Skeletal muscle satellite cell (primary cell): Measurements from ENCODE around the gene KIAA1210.

Source experiments
- H3K27me3 ChIP-seq: 2 replicates; pipeline ENCODE4 v1.7.0; 2013; ENCODE audit warnings: low read length; ENCODE audit not compliant: control insufficient read depth, insufficient read depth
- H3K36me3 ChIP-seq: 2 replicates; pipeline ENCODE4 v1.7.0; 2013; ENCODE audit warnings: mild to moderate bottlenecking, control low read depth, low read length; ENCODE audit not compliant: insufficient read depth
- H3K4me1 ChIP-seq: 2 replicates; pipeline ENCODE4 v1.7.0; 2013; ENCODE audit warnings: low read length; ENCODE audit not compliant: control insufficient read depth, insufficient read depth
- H3K4me2 ChIP-seq: 2 replicates; pipeline ENCODE4 v1.7.0; 2013; ENCODE audit warnings: mild to moderate bottlenecking, low read length
- H3K4me3 ChIP-seq: 2 replicates; pipeline ENCODE4 v1.7.0; 2013; ENCODE audit warnings: low read length
- H3K9ac ChIP-seq: 2 replicates; pipeline ENCODE4 v1.7.0; 2013; ENCODE audit warnings: mild to moderate bottlenecking, low read depth, low read length, moderate library complexity
- H3K9me3 ChIP-seq: replicated peaks from 2 replicates; pipeline ENCODE4 v1.7.0; 2013; ENCODE audit warnings: mild to moderate bottlenecking, control low read depth, low read length

Gene KIAA1210

DNA sequence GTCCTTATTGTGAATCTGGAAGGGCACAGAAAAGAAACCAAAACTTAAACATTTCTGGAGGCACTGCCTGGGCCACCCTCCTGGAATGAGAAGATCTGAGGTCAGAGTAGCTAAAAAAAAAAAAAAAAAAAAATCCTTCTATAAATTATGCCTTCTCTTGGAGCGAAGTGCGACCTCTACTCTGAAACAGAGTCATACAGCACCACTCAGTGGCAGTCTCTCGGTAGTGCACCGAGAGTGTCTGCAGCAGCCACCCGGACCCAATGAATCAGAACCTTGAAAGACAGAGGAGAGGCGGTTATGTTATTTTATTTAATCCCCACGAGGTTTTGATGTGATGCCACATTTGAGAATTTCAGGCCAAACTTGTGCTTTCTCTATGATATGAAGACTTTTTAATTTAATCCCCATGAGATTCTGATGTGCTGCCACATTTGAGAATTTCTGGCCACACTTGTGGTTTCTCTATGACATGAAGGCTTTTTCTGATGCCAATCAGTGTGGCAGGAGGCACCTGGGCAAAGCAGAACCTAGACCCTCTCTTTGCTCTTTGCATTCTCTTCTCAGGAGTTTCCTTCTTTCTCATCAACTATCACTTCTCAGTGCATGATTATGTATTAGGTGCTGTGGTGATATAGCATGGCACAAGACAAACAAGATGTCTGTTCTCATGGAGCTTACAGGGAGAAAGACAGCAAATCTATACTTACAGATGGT lies 60.4 kb downstream of the KIAA1210 start:
- Histone ChIP-seq H3K4me2 (no peak overlapping the region), H3K4me1 (no peaks in the 10 kb centered on the region), H3K9ac (no peak overlapping the region), H3K9me3 (no peaks in the 10 kb centered on the region), H3K4me3 (no peak overlapping the region), H3K36me3 (no peaks in the 10 kb centered on the region), H3K27me3 (peaks cover 15% of the 10 kb centered on the region)

DNA sequence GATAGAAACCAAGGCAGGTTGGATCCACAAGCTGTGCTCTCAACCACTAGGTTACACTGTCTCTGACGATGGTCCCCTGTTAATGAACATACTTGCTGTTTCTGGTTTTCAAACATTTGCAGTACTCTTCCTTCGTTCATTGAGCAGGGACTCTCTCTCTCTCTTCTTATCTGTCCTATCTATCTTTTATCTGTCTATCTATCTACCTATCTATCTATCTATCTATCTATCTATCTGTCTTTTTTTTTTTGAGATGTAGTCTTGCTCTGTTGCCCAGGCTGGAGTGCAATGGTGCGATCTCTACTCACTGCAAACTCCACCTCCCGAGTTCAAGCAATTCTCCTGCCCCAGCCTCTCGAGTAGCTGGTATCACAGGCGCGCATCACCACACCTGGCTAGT lies 64.2 kb downstream of the KIAA1210 start:
- Histone ChIP-seq H3K9ac (no peak overlapping the region), H3K4me1 (no peaks in the 10 kb centered on the region), H3K36me3 (no peaks in the 10 kb centered on the region), H3K27me3 (no peaks in the 10 kb centered on the region), H3K4me2 (no peak overlapping the region), H3K9me3 (no peaks in the 10 kb centered on the region), H3K4me3 (no peak overlapping the region)

DNA sequence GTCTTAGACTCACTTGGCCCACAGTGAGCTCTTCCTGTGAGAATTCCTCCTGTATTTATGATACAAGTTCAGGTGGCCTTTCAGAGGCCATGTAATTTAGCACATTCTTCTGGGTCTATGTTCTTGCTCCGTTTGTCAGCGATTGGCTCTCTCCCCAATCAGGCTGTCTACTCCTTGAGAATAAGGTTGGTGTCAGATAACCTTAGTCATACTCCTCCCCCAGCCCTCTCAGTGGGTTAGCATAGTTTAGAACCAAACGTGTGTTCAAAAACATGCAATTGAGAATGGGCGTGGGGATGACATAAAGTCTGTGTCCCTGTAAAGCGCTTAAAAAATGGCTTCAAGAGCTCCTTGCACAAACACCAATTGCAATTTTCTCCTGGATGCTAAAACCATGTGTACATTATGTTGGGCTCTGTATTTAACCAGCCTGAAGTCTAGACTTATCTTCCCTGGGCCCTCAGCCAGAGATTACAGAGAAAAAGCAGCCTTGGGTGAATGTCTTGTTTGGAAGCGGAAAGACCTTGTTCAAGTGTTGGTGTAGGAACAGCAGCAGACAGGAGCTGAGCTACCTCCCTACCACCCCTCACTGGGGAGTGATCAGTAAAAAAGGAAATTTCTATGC lies 64.8 kb downstream of the KIAA1210 start:
- H3K9me3 ChIP-seq, result no peaks in the 10 kb centered on the region
- H3K9ac ChIP-seq, result no peak overlapping the region
- no peaks in the 10 kb centered on the region for H3K27me3 ChIP-seq
- no peak overlapping the region for H3K4me2 ChIP-seq
- no peak overlapping the region for H3K4me3 ChIP-seq
- no peaks in the 10 kb centered on the region for H3K36me3 ChIP-seq
- H3K4me1 ChIP-seq, result no peaks in the 10 kb centered on the region

DNA sequence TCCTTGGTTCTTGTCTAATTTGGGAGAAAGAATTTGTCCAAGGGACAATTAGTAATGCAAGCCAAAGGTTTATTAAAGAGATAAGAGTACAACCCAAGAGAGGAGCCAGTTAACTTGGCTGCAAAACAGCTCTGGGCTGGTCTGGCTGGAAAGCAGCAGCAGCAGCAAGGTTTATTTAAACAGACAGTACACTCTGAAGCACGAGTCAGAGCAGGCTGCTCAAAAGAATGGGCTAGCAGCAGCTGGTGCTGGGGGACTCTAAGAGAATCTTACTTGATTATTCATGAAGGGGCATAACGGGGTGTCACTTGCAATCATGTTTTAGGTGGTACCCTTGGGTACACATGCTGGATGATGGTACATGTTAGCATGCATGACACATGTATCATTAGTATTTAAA lies 71.9 kb downstream of the KIAA1210 start:
- Histone ChIP-seq H3K36me3 (no peaks in the 10 kb centered on the region), H3K4me3 (no peak overlapping the region), H3K4me2 (no peak overlapping the region), H3K27me3 (peaks cover 10% of the 10 kb centered on the region), H3K9me3 (no peaks in the 10 kb centered on the region), H3K9ac (no peak overlapping the region), H3K4me1 (no peaks in the 10 kb centered on the region)

- peaks cover 2% of the 10 kb centered on the region for H3K27me3 ChIP-seq
- no peak overlapping the region for H3K4me3 ChIP-seq
- no peaks in the 10 kb centered on the region for H3K9me3 ChIP-seq
- H3K9ac ChIP-seq, result no peak overlapping the region
- peaks cover 12% of the 10 kb centered on the region for H3K4me1 ChIP-seq
- no peaks in the 10 kb centered on the region for H3K36me3 ChIP-seq
- no peak overlapping the region for H3K4me2 ChIP-seq
These were observed 81.7 kb downstream of the KIAA1210 start for GRCh38 chrX:119045884-119046283.

GRCh38 chrX:119042996-119043395 lies 84.6 kb downstream of the KIAA1210 start:
- H3K9ac ChIP-seq, result no peak overlapping the region
- peaks cover 21% of the 10 kb centered on the region for H3K4me1 ChIP-seq
- H3K9me3 ChIP-seq, result no peaks in the 10 kb centered on the region
- no peak overlapping the region for H3K4me2 ChIP-seq
- no peak overlapping the region for H3K4me3 ChIP-seq
- H3K27me3 ChIP-seq, result peaks cover 1% of the 10 kb centered on the region
- no peaks in the 10 kb centered on the region for H3K36me3 ChIP-seq

DNA sequence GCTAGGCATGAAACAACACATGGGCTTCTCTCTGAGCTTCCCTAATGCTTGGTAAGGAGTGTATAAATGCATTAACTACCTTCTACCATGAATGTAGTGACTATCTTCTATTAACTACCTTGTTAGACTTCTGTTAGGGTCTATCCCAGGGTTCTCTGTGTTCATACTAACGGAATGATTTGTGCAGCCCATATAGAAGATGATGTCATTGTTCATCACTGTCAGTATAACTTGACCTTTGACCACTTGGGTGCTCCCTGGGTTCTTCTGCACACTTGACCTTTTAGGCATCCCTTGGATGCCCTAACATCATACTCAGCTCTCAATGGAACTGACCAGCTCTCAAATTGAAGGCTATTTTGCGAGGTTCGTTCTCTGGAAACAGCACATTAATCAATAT lies 85.6 kb downstream of the KIAA1210 start:
- no peak overlapping the region for H3K9ac ChIP-seq
- peaks cover 21% of the 10 kb centered on the region for H3K4me1 ChIP-seq
- H3K9me3 ChIP-seq, result no peaks in the 10 kb centered on the region
- H3K36me3 ChIP-seq, result no peaks in the 10 kb centered on the region
- no peak overlapping the region for H3K4me2 ChIP-seq
- no peak overlapping the region for H3K4me3 ChIP-seq
- H3K27me3 ChIP-seq, result no peaks in the 10 kb centered on the region

GRCh38 chrX:119041175-119041574 lies 86.4 kb downstream of the KIAA1210 start:
- peaks cover 21% of the 10 kb centered on the region for H3K4me1 ChIP-seq
- H3K9me3 ChIP-seq, result no peaks in the 10 kb centered on the region
- H3K27me3 ChIP-seq, result no peaks in the 10 kb centered on the region
- no peaks in the 10 kb centered on the region for H3K36me3 ChIP-seq
- H3K4me2 ChIP-seq, result peak overlapping the region; percentile 57
- no peak overlapping the region for H3K4me3 ChIP-seq
- H3K9ac ChIP-seq, result no peak overlapping the region

- Histone ChIP-seq H3K4me1 (peaks cover 21% of the 10 kb centered on the region), H3K9ac (no peak overlapping the region), H3K27me3 (no peaks in the 10 kb centered on the region), H3K36me3 (no peaks in the 10 kb centered on the region), H3K4me2 (no peak overlapping the region), H3K4me3 (no peak overlapping the region), H3K9me3 (no peaks in the 10 kb centered on the region)
These were observed 87.2 kb downstream of the KIAA1210 start for GRCh38 chrX:119040432-119040831.

DNA sequence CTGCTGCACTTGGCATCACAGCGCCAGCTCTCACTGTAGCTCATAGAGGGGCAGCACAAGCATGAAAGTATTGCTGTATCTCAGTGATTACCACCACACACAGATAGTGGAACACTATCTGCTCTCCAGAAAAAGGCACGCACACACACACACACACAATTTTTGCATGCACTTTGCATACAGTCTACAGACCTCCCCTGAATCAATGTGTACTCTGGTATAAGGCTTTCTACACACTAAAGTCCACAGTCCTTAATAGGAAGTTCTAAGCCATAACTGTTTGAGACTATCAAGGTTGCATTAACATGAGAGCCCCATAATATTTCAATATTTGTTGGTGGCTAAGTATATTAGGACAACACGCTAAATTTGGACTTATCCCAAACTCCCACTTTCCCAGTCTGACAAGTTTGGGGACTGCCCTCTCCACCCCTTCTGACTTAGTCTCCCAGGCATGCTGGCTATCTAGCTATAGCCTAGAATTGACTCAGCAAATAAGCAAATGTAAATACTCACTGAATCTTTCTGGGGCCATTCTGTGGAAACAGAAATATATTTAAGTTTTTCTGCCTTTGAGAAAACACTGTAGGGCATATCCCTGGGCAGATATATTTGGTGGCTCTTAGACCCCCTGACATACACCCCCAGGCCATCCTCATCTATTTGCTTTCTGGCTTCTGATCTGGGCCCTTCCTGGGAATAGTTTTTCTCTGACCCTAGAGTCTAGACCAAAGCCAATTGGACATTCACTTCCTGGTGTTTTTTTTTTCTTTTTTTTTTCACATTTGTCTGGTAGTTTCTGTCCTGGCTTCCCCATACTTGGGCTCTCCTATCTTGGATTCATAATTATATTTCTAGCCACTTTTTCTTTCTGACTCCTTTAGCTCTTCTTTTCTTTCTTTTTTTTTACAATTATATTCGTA lies 91.2 kb downstream of the KIAA1210 start:
- Histone ChIP-seq H3K4me3 (no peak overlapping the region), H3K27me3 (no peaks in the 10 kb centered on the region), H3K4me1 (peaks cover 14% of the 10 kb centered on the region), H3K4me2 (no peak overlapping the region), H3K9me3 (no peaks in the 10 kb centered on the region), H3K9ac (no peak overlapping the region), H3K36me3 (no peaks in the 10 kb centered on the region)

- H3K4me1 ChIP-seq, result no peaks in the 10 kb centered on the region
- H3K4me2 ChIP-seq, result no peak overlapping the region
- no peaks in the 10 kb centered on the region for H3K36me3 ChIP-seq
- no peaks in the 10 kb centered on the region for H3K9me3 ChIP-seq
- H3K27me3 ChIP-seq, result no peaks in the 10 kb centered on the region
- H3K9ac ChIP-seq, result no peak overlapping the region
- no peak overlapping the region for H3K4me3 ChIP-seq
These were observed 96.6 kb downstream of the KIAA1210 start for GRCh38 chrX:119030990-119031389.
